ENCODE data around the gene TMEM183A.
"Not testable (repeated sequence)": the region's sequence is repeated elsewhere in the genome, so short reads cannot be mapped to it uniquely, and the experiment has no call there.

The TMEM183A gene

DNA sequence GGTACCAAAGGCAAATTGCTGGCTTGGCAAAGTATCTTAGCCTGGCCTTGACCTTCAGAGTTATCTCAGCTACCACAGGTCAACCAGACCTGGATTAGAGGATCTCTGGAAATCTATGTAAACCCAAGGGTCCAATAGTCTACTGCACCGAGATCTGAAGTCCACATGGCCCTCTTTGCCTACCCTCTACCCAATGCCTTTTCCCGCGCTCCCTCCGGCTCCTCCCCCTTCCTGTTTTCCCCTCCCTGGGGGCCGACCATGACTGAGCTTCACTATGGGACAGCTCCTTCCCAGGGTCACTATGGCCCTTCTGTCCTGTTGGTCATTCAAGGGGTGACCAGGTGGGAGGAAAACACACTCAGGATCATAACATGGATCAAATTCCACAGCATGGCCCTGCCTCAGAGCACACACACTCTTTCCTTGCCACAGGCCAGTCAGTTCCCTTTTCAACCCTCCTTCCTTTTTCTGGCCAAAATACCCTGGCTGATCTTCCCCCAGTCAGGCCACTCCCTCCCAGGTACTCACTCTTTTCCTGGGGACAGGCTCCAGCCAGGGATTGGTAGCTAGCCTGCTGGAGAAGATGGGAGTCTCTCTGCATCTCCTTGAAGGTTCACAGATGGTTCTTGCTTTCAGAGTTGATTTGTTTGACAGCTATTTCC, 19.1 kb upstream of the TMEM183A start:
- no peak for FAIRE-seq

DNA sequence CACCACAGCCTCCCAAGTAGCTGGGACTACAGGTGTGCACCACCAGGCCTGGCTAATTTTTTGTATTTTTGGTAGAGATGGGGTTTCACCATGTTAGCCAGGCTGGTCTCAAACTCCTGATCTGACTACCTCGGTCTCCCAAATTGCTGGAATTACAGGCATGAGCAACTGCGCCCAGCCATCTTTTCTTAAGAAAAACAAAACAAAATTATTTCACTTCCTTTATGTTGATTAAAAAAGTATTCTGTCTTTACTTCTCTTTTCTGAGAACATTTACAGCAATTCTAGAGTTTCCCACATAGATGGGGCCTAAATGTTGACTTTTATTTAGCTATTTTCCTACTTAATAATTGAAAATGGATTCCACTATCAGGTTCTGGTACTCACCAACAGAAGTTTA, 17.3 kb upstream of the TMEM183A start:
- no peak for FAIRE-seq

DNA sequence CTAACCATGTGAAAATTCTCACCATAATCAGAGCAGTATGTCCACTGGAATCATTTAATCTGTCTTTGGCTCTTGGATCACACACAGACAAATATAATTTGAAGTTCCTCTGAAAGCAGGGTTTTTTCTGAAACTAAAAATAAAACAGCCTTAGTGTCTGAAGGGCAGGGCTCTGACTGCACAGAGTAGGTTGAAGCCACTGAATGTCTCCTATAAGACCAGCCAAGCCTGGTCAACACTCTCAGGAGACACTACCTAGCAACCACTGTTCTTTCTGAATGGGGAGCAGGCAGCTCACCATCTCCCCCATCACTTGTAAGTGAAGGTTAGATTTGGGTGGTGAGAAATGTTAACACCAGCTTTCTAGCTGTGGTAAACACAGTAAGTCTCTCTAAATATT, 16.1 kb upstream of the TMEM183A start:
- FAIRE-seq, result no peak

DNA sequence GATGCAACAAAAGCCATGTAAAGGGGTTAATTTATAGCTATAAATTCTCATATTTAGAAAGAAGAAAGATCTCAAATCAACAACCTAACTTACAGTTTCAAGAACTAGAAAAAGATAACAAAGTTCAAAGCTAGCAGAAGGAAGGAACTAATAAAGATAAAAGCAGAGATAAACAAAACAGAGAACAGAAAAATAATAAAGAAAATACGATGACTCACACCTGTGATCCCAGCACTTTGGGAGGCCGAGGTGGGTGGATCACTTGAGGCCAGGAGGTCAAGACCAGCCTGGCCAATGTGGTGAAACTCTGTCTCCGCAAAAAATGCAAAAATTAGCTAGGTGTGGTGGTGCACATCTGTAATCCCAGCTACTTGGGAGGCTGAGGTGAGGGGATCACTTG, 12.4 kb upstream of the TMEM183A start:
- no peak for FAIRE-seq

DNA sequence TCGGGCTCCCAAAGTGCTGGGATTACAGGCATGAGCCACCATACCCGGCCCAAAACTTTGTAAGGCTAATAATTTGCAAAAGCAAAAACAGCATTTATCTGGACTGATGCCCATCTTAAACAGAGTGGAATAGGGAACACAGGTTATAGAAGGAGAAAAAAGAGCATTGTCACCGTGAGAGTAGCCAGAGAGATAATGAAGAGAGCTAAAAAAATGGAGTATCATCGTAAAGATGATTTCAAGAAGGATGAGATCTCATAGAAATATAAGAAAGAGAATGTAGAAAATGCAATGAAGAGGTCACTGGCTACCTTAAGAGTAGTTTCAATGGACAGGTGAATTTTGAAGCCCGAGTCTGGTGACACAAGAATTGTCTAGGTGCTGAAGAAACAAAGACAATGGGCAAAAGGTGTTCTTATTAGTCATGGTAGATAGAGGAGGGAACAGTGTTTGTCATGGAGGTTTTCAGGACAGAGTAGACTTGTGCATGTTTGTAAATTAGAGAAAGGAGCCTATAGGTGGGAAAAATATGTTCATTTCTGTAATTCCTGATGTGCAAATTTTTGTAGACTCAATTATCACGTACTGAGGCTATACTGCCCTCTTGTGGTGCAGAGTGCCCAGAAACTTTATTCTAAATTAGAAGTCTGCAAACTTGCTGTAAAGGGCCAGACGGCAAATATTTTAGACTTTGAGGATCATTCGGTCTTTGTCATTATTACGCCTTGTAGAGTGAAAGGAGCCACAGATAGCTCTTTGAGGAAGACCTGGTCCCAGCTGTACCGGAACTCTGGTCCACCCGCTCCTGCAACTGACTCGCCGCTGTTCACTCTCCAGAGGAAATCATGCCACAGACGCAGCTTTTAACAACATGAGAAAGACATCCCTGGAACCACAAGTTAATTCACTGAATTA, 8.1 kb upstream of the TMEM183A start:
- no peak for FAIRE-seq

DNA sequence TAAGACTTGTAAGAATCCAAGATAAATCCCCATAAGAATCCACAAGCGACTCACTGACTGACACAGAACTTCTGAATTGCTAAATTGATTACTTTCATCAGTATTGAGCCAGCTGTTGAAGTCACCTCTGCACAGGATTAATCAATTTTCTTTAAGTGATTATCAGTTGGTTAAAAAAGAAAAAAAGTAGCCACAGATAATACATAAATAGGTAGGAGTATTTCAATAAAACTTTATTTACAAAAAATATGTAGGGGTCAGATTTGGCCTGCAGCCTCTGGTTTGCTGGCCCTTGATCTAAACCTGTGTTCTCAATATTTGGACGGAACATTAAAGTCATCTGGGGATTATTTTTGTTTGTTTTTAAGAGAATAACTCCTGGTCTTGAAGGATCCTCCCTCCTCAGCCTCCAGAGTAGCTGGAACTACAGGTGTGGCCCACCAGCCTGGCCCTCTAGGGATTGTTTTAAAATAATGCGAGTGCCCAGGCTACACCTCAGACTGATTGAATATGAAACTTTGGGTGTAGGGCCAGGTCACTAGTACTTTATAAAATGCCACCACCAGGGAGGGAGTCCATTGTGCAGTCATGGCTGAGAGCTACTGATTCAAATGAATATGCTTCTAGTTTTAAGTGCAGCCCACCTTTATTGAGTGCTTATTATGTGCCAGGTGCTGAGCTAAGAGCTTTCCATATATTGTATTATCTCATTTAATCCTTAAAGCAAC, 6.8 kb upstream of the TMEM183A start:
- FAIRE-seq, result no peak

DNA sequence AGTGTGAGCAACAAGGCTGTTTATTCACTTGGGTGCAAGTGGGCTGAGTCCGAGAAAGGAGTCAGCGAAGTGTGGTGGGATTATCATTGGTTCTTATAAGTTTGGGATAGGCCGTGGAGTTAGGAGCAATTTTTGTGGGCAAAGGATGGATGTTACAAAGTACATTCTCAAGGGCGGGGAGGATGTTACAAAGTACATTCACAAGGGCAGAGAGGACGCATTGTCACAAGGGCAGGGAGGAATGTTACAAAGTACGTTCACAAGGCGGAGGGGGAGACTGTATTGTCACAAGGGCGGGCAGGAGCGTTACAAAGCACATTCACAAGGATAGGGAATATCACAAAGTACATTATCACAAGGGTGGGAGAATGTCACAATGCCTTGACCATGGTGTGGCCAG, 5.2 kb upstream of the TMEM183A start:
- no peak for FAIRE-seq

DNA sequence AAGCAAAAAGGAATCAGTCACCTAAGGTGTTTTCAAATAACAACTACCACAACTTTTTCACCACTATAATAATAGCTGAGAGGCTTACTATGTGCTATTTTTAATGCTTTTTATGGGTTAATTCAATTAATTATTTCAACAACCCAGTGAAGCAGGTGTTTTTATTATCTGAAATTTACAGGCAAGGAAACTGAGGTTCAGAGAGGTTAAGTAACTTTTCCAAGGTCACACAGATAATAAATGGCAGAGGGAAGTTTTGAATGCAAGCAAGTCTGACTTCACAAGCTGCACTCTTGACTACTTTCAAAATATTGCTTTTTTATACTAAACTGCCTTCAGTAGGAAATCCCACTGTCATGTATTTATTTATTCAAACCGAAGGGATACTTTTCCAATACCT, 4.2 kb upstream of the TMEM183A start:
- no peak for FAIRE-seq

DNA sequence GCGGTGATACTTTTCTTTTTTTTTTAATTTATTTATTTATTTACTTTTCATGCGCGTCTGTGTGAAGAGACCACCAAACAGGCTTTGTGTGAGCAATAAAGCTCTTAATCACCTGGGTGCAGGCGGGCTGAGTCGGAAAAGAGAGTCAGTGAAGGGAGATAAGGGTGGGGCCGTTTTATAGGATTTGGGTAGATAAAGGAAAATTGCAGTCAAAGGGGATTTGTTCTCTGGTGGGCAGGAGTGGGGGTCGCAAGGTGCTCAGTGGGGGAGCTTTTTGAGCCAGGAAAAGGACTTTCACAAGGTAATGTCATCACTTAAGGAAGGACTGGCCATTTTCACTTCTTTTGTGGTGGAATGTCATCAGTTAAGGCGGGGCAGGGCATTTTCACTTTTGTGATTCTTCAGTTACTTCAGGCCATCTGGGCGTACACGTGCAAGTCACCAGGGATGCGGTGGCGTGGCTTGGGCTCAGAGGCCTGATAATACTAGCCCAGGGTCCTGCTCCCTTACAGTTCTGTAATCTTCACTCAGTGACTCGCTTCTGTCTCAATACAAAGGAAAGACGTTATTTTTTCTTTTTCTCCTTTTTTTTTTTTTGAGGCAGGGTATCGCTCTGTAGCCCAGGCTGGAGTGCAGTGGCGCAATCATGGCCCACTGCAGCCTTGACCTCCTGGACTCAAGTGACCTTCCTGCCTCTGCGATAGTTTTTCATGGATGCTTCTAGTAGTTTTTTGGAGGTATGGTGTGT, 1.6 kb upstream of the TMEM183A start:
- FAIRE-seq, result not testable (repeated sequence)

DNA sequence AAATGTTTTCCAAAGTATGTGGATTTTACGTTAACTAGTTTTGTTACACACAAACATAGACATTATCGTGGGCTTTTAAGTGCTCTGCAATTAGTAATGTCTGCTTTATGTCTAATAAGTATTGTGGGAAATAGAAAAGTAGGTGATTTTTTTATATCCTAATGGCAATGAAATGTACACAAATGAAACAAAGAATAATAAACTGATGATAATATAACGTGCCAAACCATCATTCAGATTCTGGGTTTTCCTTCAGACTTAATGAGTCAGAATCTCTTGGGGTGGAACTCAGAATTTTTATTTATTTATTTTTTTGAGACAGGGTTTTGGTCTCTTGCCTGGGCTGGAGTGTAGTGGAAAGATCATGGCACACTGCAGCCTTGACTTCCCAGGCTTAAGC, 2.0 kb downstream of the TMEM183A start:
- FAIRE-seq, result no peak

DNA sequence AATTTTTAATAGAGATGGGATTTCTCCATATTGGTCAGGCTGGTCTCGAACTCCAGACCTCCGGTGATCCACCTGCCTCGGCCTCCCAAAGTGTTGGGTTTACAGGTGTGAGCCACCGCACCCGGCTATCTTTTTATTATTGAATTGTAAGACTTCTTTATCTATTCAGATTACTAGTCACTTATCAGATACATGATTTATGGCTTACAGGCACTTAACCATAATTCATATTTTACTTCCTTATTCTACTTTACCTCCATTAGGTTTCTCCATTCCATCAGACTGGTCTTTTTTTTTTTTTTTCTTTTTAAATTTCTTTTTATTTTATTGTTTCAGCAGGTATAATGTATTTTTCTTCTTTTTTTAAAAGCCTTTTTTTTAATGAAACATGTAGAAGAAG, 4.4 kb downstream of the TMEM183A start:
- no peak for FAIRE-seq

DNA sequence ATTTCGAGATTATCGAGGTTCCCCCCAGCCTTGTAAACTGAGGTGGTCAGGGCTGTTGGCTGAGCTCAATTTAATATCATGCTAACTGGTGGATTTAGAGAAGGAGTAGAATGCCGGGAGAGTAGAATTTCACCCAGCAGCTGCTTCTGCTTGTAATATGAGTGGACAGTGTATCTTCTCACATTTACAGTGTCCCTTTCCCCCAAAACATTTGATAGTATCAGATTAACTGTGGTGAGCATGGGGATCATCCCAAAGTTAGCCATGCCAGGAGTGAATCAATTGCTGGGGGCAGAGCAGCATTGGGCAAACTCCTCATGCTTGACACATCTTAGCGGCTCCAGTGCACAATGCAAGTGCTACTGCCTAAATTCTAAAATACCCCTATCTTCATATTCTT, 9.9 kb downstream of the TMEM183A start:
- FAIRE-seq, result no peak

DNA sequence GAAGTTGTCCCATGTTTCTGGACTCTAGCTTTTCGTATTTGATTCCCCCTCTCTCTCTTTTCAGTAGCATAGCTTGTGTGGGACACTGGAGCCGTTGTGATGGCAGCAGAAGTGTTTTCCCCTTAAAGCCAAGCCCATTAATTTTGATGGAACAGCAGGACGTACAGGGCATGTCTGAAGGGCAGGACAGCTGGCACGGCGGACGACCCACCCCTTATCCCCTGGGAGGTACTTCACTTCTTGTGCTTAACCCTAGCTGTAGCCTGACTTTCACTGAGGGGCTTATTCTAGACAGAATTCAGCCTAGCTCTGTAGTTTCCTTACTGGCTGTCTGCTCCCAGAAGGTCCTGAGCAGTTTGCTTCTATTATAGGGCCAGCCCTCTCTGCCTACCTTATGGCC, 10.5 kb downstream of the TMEM183A start:
- FAIRE-seq, result no peak

DNA sequence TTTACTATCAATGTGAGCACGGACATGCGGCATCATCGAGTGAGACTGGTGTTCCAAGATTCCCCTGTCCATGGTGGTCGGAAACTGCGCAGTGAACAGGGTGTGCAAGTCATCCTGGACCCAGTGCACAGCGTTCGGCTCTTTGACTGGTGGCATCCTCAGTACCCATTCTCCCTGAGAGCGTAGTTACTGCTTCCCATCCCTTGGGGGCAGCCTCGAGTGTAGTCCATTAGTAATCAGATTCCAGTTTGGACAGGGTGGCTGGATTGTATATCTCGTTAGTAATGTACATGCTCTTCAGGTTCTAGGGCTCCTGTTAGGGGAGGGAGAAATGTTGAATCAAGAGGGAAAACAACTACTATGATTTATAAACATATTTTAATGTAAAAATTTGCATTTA, 15.7 kb downstream of the TMEM183A start:
- not testable (repeated sequence) for FAIRE-seq

DNA sequence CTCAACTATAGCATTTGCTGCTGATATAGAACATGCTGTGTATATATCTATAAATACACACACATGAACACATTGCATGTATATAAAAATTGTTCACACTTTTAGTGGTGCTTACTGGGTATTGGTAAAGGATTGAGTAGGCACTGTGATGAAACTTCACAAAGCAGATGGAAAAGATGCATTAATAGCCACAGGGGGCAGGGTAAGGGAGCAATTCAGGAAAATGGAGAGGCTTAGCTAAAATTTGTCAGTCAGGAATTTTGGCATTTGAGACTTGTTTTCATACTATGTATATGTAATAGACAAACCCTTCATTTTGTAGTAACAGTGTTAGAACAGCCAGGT, 18.5 kb downstream of the TMEM183A start:
- FAIRE-seq, result no peak

DNA sequence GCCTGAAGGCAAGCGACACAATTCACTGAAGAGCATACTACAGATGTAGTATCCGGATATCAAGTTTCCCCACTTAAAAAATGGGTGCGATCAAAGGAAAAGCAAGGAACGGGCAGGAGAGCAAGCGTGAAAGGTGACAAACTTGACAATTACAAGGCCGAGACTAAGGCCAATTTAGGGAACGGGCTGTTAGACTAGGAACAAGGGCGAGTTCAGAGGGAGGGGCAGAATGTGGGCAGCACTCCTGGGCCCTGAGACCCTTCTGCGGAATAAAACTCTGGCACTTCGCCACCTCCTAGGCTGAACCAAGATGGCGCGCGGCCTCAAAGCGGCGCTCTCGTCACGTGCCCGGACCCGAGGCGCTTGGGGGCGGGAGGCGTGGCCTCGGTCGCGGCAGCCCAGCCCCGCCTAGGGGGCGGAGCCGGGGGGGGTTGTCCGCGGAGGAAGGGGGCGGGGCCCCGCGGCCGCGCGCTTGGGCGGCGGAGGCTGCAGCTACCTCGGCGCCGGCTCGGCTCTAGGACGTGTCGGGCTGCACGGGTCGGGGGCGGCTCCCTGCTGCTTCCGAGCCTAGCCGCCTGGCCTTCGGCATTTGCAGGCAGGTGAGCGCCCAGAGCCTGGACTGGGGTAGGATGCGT, 19.0 kb downstream of the TMEM183A start, which contains the start of gene PPFIA4:
Gene PPFIA4, plus strand, starts transcription at position 461 of the 635 bp plus-strand sequence. CDS start 12,518 bp downstream, outside the sequence.
- FAIRE-seq, result no peak

DNA sequence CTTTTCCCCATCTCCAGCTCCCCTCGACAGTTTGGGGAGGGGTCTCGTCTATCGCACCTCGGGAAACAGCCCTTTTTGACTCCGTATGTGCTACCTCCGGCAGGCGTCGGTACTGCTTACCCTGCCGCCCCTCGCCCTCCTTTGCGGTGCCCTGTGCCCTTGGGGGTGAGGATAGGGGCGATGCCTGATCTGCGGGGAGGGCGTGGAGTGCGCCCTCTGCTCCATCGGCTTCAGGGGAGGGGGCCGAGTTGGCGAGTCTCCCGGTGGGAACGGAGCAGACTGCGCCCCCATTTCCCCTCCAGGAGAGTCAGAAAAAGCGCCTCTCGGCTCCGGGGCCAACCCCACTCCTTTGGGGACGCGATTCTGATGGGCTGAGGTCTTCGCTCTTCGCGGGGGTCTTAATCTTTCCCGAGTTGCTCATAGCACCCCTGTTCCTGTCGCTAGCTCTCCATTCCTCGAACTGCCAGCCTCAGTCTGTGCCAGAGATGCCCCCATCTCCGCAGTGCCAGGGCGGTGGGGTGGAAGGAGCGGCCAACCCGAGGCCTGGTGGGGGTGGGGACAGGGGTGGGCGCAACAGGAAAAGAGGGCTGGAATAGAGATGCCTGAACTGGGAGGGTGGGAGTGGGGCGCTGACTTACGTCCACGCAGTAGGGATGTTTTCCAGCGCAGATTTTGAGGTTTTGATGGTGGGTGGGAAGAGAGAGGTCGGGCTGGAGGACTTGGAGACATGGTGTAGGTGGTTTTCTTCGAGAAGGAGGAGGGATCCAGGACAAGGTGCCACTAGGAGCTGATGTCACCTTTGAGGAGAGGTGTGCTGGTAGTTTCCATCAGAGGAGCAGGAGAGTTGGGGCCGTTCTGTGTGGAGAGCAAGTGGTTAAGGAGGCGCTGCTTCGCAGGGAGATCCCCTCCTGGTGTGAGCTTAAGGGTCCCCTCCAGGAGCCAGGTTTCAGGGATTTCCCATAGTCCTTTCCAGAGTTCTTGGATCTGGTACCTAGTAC, 19.8 kb downstream of the TMEM183A start:
- no peak for FAIRE-seq

DNA sequence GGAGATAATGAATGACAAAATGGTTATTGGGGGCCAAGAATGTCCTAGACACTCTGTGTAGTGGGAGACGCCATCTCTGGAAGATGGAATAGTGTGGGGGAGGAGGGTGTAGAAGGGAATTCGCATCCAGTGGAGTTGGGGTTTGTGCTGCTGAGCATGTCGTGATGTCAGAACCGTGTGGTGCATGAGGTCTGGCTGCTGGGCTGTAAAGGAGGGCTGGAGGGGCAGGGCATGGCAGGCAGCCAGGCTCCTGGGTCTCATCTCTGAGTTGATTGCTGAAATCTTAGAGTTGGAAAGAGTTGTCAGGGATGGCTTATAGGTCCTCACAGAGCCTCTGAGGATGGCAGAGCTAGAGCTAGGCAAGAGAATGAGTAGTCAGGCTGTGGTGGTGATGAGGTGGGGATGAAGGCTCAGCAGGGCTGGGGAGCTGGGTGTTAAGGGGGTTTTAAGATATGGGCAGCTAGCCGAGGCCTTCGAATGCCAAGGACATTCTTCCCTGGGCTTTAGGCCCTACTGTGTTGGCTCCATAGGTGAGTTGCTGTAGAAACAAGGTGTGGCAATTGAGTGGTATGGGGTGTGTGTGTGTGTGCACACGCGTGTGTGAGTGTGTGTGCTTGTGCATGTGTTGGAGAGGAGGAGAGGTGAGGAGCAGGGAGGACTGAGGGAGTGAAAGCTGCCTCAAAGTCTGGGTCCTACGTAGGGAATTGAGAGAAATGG, 21.1 kb downstream of the TMEM183A start:
- FAIRE-seq, result no peak

DNA sequence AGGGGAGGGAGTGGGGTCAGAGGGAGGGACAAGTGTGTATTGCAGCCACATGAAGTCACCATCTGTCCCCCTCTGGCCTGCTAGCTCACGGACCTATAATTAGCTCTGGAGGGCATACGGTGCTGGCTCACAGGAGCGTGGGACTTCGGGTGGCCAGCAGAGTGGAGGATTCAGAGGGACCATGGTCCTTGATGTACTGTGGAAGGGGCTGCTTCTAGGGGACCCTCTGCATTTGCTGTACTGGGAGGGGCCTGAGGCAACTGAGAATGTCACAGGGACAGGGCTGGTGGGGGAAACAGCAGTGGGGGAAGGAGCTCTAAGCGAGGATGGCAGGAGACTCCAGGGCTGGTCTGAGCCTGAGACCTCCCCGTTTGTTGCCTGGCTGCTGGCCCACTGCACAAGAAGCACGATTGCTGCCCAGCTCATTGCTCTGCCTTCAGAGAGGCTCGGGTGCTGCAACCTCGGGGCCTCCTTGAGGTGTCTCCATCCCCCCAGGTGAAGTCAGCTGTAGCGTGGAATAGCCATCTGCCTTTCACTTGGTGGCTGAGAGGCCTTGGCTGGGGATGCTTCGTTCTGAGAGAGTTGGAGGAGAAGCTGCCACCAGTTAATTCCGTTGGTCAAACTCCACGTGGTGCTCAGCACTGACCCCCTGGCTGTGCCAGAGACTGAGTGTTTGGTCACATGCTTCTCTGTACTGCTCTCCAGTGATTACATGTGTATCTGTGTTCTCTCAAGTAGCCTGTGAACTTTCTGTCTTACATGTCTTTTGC, 21.8 kb downstream of the TMEM183A start:
- FAIRE-seq, result no peak

DNA sequence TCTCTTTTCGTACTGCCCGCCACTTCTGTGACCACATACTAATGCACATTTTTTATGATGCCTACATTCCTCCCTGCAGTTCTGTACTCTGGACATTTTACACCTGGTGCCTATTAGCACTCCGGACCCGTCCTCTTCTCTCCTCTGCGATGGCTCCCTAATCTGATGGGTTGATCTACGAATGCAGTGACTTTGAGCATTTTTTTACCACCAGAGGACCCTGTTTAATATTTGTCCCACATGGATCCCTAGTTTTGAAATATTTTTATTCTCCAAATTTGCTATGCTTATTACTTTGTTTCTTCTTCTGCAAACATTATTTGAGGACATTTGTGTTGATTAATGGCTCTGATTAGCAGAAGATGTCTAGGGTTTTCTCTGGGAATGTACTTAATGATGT, 24.3 kb downstream of the TMEM183A start:
- no peak for FAIRE-seq

Data from colon (tissue), 2 donors.